ENCODE data around the gene S100P. TPM values are rescaled to one million over a fixed set of nuclear protein-coding genes. Genes with fewer than 3 reads are reported as not detected.
"Not testable (repeated sequence)": the region's sequence is repeated elsewhere in the genome, so short reads cannot be mapped to it uniquely, and the experiment has no call there.

Gene S100P
- total RNA-seq, 1 donor from 2014 or later, result not detected

DNA sequence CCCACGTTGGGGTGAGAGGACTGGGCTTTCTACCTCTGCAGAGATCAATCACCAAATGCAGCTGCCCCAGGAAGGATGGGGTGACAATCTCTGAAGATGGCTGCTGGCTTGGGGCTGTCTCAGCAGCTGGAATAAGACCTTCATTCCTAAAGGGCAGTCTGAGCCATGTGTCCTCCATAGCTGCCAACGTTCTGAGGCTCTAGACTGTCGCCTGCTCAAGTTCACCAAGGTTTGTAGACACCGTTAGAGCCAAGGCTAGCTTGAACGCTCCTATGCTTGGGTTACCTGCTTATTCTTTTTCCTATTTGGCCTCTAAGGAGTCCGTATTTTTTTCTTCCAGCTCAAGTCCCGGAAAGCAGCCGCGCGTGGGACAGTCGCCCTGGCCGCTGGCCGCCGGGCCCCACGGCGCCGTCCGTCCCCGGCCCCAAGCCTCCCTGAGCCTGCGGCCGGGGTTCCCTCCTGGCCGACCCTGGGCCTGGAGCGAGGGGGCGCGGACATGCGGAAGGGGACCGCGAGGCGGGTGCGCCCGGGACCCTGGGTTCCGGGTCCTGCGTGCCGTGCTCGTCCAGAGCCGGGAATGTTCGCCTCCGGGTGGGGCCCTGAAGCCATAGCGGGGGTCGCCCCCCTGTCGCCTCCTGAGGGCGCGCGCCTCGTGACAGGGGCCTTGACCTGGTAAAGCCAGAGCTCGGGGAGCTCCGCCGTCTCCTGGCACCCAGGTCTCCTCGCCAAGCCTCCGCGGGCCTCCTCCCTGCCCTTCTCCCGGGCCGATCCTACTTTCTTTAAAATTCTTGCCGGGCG is 29.9 kb upstream of the S100P start:
- Mint-ChIP-seq H3K4me3 (ENCODE audit: unreplicated experiment) (no peak overlapping the region), H3K4me1 (ENCODE audit: unreplicated experiment) (no peaks in the 10 kb centered on the region), H3K36me3 (ENCODE audit: low read depth, unreplicated experiment) (no peaks in the 10 kb centered on the region), H3K27ac (ENCODE audit: unreplicated experiment) (no peak overlapping the region), H3K9me3 (ENCODE audit: unreplicated experiment) (no peaks in the 10 kb centered on the region), H3K27me3 (ENCODE audit: unreplicated experiment) (peaks cover 12% of the 10 kb centered on the region)
- DNase-seq (ENCODE audit: low spot score), result no peak
- TF ChIP-seq, protein P1, sequence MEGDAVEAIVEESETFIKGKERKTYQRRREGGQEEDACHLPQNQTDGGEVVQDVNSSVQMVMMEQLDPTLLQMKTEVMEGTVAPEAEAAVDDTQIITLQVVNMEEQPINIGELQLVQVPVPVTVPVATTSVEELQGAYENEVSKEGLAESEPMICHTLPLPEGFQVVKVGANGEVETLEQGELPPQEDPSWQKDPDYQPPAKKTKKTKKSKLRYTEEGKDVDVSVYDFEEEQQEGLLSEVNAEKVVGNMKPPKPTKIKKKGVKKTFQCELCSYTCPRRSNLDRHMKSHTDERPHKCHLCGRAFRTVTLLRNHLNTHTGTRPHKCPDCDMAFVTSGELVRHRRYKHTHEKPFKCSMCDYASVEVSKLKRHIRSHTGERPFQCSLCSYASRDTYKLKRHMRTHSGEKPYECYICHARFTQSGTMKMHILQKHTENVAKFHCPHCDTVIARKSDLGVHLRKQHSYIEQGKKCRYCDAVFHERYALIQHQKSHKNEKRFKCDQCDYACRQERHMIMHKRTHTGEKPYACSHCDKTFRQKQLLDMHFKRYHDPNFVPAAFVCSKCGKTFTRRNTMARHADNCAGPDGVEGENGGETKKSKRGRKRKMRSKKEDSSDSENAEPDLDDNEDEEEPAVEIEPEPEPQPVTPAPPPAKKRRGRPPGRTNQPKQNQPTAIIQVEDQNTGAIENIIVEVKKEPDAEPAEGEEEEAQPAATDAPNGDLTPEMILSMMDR (IDR thresholded peaks at IDR 0.05; ENCODE audit: unreplicated experiment), result no peak

DNA sequence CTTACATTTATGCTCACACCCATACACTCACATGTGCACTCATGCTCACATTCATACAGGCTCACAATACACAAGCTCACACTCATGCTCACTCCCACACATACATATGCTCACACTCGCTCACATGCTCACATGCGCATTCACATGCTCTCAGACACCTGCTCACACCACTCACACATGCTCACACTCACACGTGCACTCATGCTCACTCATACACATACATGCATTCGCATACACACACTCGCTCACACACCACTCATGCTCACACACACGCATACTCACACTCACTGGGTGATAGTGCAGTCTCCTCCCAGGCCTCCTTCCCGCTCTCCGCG is 28.4 kb upstream of the S100P start:
- Mint-ChIP-seq H3K27ac (ENCODE audit: unreplicated experiment) (no peak overlapping the region), H3K4me3 (ENCODE audit: unreplicated experiment) (no peak overlapping the region), H3K9me3 (ENCODE audit: unreplicated experiment) (no peaks in the 10 kb centered on the region), H3K4me1 (ENCODE audit: unreplicated experiment) (no peaks in the 10 kb centered on the region), H3K36me3 (ENCODE audit: low read depth, unreplicated experiment) (no peaks in the 10 kb centered on the region), H3K27me3 (ENCODE audit: unreplicated experiment) (peaks cover 14% of the 10 kb centered on the region)
- DNase-seq (ENCODE audit: low spot score), result no peak
- TF ChIP-seq, protein P1 (IDR thresholded peaks at IDR 0.05; ENCODE audit: unreplicated experiment), result no peak

DNA sequence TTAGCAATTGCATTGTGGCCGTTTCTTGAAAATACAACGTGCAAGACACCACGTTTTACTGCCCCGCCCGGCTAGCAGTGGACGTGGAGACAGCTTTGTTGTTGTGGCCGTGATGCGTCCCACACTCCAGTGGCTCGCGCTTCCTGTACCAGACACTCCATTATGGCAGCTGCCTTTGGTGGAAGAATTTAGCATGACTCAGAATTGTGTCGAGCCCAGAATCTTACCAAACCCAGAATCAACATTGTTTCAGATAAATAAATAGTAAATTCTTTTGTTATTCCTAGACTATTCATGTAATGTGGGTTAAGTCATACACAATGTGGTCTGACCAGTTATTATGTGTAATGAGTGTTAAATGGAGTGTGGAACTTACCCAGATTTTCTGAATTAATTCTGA is 25.3 kb upstream of the S100P start:
- H3K36me3 Mint-ChIP-seq (ENCODE audit: low read depth, unreplicated experiment), result peaks cover 4% of the 10 kb centered on the region
- TF ChIP-seq, protein P1 (IDR thresholded peaks at IDR 0.05; ENCODE audit: unreplicated experiment), result no peak
- no peaks in the 10 kb centered on the region for H3K9me3 Mint-ChIP-seq (ENCODE audit: unreplicated experiment)
- DNase-seq (ENCODE audit: low spot score), result no peak
- H3K27me3 Mint-ChIP-seq (ENCODE audit: unreplicated experiment), result peaks cover 15% of the 10 kb centered on the region
- H3K4me1 Mint-ChIP-seq (ENCODE audit: unreplicated experiment), result peaks cover 1% of the 10 kb centered on the region
- H3K27ac Mint-ChIP-seq (ENCODE audit: unreplicated experiment), result no peak overlapping the region
- no peak overlapping the region for H3K4me3 Mint-ChIP-seq (ENCODE audit: unreplicated experiment)

DNA sequence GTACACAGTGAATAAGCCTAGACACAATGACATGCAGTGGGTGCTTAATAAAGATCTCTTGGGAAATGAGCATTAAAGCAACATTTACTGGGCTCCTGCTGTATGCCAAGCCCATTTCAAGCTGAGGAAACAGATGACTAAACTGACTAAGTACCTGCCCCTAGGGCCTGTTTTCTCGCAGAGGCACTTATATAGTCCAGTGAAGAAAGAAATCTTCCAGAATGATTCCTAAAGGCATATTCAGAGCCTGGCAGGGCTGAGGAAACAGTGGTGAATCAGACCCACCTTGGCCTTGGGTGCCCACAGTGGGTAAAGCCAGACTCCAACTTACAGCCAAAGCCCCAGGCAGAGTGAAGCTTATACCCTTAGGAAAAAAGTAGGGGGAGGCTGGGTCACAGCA is 22.0 kb upstream of the S100P start:
- H3K9me3 Mint-ChIP-seq (ENCODE audit: unreplicated experiment), result no peaks in the 10 kb centered on the region
- DNase-seq (ENCODE audit: low spot score), result no peak
- H3K27me3 Mint-ChIP-seq (ENCODE audit: unreplicated experiment), result peaks cover 20% of the 10 kb centered on the region
- no peak overlapping the region for H3K4me3 Mint-ChIP-seq (ENCODE audit: unreplicated experiment)
- no peak overlapping the region for H3K27ac Mint-ChIP-seq (ENCODE audit: unreplicated experiment)
- H3K36me3 Mint-ChIP-seq (ENCODE audit: low read depth, unreplicated experiment), result peaks cover 8% of the 10 kb centered on the region
- TF ChIP-seq, protein P1 (IDR thresholded peaks at IDR 0.05; ENCODE audit: unreplicated experiment), result no peak
- H3K4me1 Mint-ChIP-seq (ENCODE audit: unreplicated experiment), result peaks cover 21% of the 10 kb centered on the region

DNA sequence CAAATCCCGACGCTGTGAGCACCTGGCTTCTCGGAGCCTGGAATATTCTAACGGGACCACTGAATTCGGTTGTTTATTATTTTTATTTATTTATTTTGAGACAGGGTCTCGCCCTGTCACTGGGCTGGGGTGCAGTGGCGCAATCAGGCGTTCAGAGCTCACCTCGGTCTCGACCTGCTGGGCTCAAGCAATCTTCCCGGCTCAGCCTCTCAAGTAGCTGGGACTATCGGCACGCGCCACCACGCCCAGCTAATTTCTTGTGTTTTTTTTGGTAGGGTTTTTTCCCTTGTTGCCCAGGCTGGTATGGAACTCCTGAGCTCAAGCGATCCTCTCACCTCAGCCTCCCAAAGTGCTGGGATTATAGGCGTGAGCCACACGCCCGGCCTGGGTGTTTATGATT is 21.5 kb upstream of the S100P start:
- TF ChIP-seq, protein P1 (IDR thresholded peaks at IDR 0.05; ENCODE audit: unreplicated experiment), result no peak
- DNase-seq (ENCODE audit: low spot score), result no peak
- no peak overlapping the region for H3K4me3 Mint-ChIP-seq (ENCODE audit: unreplicated experiment)
- H3K4me1 Mint-ChIP-seq (ENCODE audit: unreplicated experiment), result peaks cover 25% of the 10 kb centered on the region
- no peak overlapping the region for H3K27ac Mint-ChIP-seq (ENCODE audit: unreplicated experiment)
- H3K36me3 Mint-ChIP-seq (ENCODE audit: low read depth, unreplicated experiment), result peaks cover 8% of the 10 kb centered on the region
- peaks cover 20% of the 10 kb centered on the region for H3K27me3 Mint-ChIP-seq (ENCODE audit: unreplicated experiment)
- H3K9me3 Mint-ChIP-seq (ENCODE audit: unreplicated experiment), result no peaks in the 10 kb centered on the region

DNA sequence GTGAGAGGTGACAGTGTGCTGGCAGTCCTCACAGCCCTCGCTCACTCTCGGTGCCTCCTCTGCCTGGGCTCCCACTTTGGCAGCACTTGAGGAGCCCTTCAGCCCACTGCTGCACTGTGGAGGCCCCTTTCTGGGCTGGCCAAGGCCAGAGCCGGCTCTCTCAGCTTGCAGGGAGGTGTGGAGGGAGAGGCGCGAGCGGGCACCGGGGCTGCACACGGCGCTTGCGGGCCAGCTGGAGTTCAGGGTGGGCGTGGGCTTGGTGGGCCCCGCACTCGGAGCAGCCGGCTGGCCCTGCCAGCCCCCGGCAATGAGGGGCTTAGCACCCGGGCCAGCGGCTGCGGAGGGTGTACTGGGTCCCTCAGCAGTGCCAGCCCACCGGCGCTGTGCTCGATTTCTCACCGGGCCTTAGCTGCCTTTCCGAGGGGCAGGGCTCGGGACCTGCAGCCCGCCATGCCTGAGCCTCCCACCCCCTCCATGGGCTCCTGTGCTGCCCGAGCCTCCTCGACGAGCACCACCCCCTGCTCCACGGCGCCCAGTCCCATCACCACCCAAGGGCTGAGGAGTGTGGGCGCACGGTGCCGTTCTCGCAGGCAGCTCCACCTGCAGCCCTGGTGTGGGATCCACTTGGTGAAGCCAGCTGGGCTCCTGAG is 21.0 kb upstream of the S100P start:
- H3K9me3 Mint-ChIP-seq (ENCODE audit: unreplicated experiment); H3K27ac Mint-ChIP-seq (ENCODE audit: unreplicated experiment); DNase-seq (ENCODE audit: low spot score); H3K4me3 Mint-ChIP-seq (ENCODE audit: unreplicated experiment): not testable (repeated sequence)
- Mint-ChIP-seq H3K4me1 (ENCODE audit: unreplicated experiment) (peaks cover 25% of the 10 kb centered on the region), H3K36me3 (ENCODE audit: low read depth, unreplicated experiment) (peaks cover 11% of the 10 kb centered on the region), H3K27me3 (ENCODE audit: unreplicated experiment) (peaks cover 18% of the 10 kb centered on the region)

DNA sequence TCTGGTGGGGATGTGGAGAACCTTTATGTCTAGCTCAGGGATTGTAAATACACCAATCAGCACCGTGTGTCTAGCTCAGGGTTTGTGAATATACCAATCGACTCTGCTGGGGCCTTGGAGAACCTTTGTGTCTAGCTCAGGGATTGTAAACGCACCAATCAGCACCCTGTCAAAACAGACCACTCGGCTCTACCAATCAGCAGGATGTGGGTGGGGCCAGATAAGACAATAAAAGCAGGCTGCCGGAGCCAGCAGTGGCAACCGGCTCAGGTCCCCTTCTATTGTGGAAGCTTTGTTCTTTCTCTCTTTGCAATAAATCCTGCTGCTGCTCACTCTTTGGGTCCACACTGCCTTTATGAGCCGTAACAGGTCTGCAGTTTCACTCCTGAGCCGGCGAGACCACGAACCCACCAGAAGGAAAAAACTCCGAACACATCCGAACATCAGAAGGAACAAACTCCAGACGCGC is 20.5 kb upstream of the S100P start:
- not testable (repeated sequence) for H3K9me3 Mint-ChIP-seq (ENCODE audit: unreplicated experiment); DNase-seq (ENCODE audit: low spot score)
- Mint-ChIP-seq H3K27ac (ENCODE audit: unreplicated experiment) (peak overlapping the region; percentile 90), H3K4me3 (ENCODE audit: unreplicated experiment) (peak overlapping the region; percentile 95), H3K4me1 (ENCODE audit: unreplicated experiment) (peaks cover 25% of the 10 kb centered on the region), H3K27me3 (ENCODE audit: unreplicated experiment) (peaks cover 14% of the 10 kb centered on the region), H3K36me3 (ENCODE audit: low read depth, unreplicated experiment) (peaks cover 12% of the 10 kb centered on the region)
